ENCODE data around the gene MGST2. TPM values are rescaled to one million over a fixed set of nuclear protein-coding genes. Genes with fewer than 3 reads are reported as not detected.

MGST2 gene
- total and polyA plus RNA-seq, 2 experiments from 2014 or later, result 82.4 to 97.9 TPM

- H3K4me1 ChIP-seq (ENCODE audit: insufficient read depth), result no peaks in the 10 kb centered on the region
- H3K4me2 ChIP-seq, result no peak overlapping the region
- H3K36me3 ChIP-seq (replicated peaks; ENCODE audit: insufficient read depth, low read depth), result no peaks in the 10 kb centered on the region
- no peak overlapping the region for H2AFZ ChIP-seq
- H3K4me3 ChIP-seq, result no peak overlapping the region
- 96% methylated on average over 6 of the region's 6 CpGs for WGBS (ENCODE audit: low lambda C conversion rate, missing lambda C conversion rate)
- no peaks in the 10 kb centered on the region for H3K27me3 ChIP-seq
- H4K20me1 ChIP-seq (ENCODE audit: insufficient read depth, poor library complexity, severe bottlenecking), result no peaks in the 10 kb centered on the region
- TF ChIP-seq EZH2phosphoT487 (IDR thresholded peaks at IDR 0.05; ENCODE audit: low read depth, severe bottlenecking, unreplicated experiment), result no peak
- TF ChIP-seq EZH2 (IDR thresholded peaks at IDR 0.05; ENCODE audit: borderline replicate concordance), result no peak
- no peak for TF ChIP-seq CTCF (IDR thresholded peaks at IDR 0.05; ENCODE audit: poor library complexity)
- no peak overlapping the region for H3K27ac ChIP-seq
- no peaks in the 10 kb centered on the region for H3K9me3 ChIP-seq (ENCODE audit: low read depth)
- no peak for DNase-seq (ENCODE audit: low spot score)
- H3K79me2 ChIP-seq, result no peaks in the 10 kb centered on the region
- H3K9me2 ChIP-seq (replicated peaks; ENCODE audit: insufficient read depth), result no peaks in the 10 kb centered on the region
Observed at GRCh38 chr4:139645458-139645857, 20.2 kb upstream of the MGST2 start.

GRCh38 chr4:139647184-139647583, 18.4 kb upstream of the MGST2 start:
- WGBS (ENCODE audit: low lambda C conversion rate, missing lambda C conversion rate), result 96% methylated on average over 1 of the region's 1 CpG
- Histone ChIP-seq H3K9me2 (replicated peaks; ENCODE audit: insufficient read depth) (no peaks in the 10 kb centered on the region), H2AFZ (no peak overlapping the region), H3K4me1 (ENCODE audit: insufficient read depth) (no peaks in the 10 kb centered on the region), H3K79me2 (no peaks in the 10 kb centered on the region), H4K20me1 (ENCODE audit: insufficient read depth, poor library complexity, severe bottlenecking) (no peaks in the 10 kb centered on the region), H3K27ac (no peak overlapping the region), H3K36me3 (replicated peaks; ENCODE audit: insufficient read depth, low read depth) (no peaks in the 10 kb centered on the region), H3K4me3 (no peak overlapping the region), H3K4me2 (no peak overlapping the region), H3K9me3 (ENCODE audit: low read depth) (no peaks in the 10 kb centered on the region), H3K27me3 (no peaks in the 10 kb centered on the region)
- DNase-seq (ENCODE audit: low spot score), result no peak
- TF ChIP-seq EZH2 (IDR thresholded peaks at IDR 0.05; ENCODE audit: borderline replicate concordance) (no peak), CTCF (IDR thresholded peaks at IDR 0.05; ENCODE audit: poor library complexity) (no peak), EZH2phosphoT487 (IDR thresholded peaks at IDR 0.05; ENCODE audit: low read depth, severe bottlenecking, unreplicated experiment) (no peak)

- H3K27ac ChIP-seq, result no peak overlapping the region
- no peaks in the 10 kb centered on the region for H3K9me3 ChIP-seq (ENCODE audit: low read depth)
- no peak for DNase-seq (ENCODE audit: low spot score)
- no peaks in the 10 kb centered on the region for H3K27me3 ChIP-seq
- no peaks in the 10 kb centered on the region for H3K79me2 ChIP-seq
- no peaks in the 10 kb centered on the region for H4K20me1 ChIP-seq (ENCODE audit: insufficient read depth, poor library complexity, severe bottlenecking)
- no peak overlapping the region for H2AFZ ChIP-seq
- WGBS (ENCODE audit: low lambda C conversion rate, missing lambda C conversion rate), result 90% methylated on average over 1 of the region's 1 CpG
- no peak overlapping the region for H3K4me2 ChIP-seq
- no peaks in the 10 kb centered on the region for H3K4me1 ChIP-seq (ENCODE audit: insufficient read depth)
- TF ChIP-seq CTCF (IDR thresholded peaks at IDR 0.05; ENCODE audit: poor library complexity), result no peak
- TF ChIP-seq EZH2 (IDR thresholded peaks at IDR 0.05; ENCODE audit: borderline replicate concordance), result no peak
- TF ChIP-seq EZH2phosphoT487 (IDR thresholded peaks at IDR 0.05; ENCODE audit: low read depth, severe bottlenecking, unreplicated experiment), result no peak
- H3K4me3 ChIP-seq, result no peak overlapping the region
- no peaks in the 10 kb centered on the region for H3K9me2 ChIP-seq (replicated peaks; ENCODE audit: insufficient read depth)
- H3K36me3 ChIP-seq (replicated peaks; ENCODE audit: insufficient read depth, low read depth), result no peaks in the 10 kb centered on the region
Observed at GRCh38 chr4:139647952-139648351, 17.7 kb upstream of the MGST2 start.

All from hepatocyte (in vitro differentiated cells).